Measurements from ENCODE around the gene NOP14. TPM values are rescaled to one million over a fixed set of nuclear protein-coding genes. Genes with fewer than 3 reads are reported as not detected.

NOP14 gene
- total RNA-seq (2014; rRNA removed; shearing (Covaris generic)) (15.9 and 20.6 TPM in 2 replicates), polyA plus RNA-seq (2016; fragmentation: Nextera tagmentation; extraction: Ambion mirVana) (19.3 and 20.5 TPM in 2 replicates)

GRCh38 chr4:2963175-2963965 lies at the start of gene NOP14, which contains the start of gene GRK4:
NOP14 (minus strand) TSS chr4:2963406; CDS start chr4:2963319, 87 bp downstream.
GRK4 (plus strand) TSS chr4:2963571; CDS start chr4:2964071, 500 bp downstream.
- H3K9me3 ChIP-seq (ENCODE audit: low read depth) = no peaks in the 10 kb centered on the region
- WGBS, 2 experiments (ENCODE audit: low coverage in 1 of 2, low lambda C conversion rate in 2 of 2, missing lambda C conversion rate in 2 of 2) = 1% methylated on average over 71 to 98 of the region's 105 CpGs
- no peaks in the 10 kb centered on the region for H3K9me2 ChIP-seq (ENCODE audit: insufficient read depth)
- no peak for TF ChIP-seq EZH2 (IDR thresholded peaks at IDR 0.05; ENCODE audit: insufficient read depth, poor library complexity, severe bottlenecking)
- no peak for TF ChIP-seq EZH2phosphoT487 (IDR thresholded peaks at IDR 0.05; ENCODE audit: insufficient read depth, low read depth)
- H2AFZ ChIP-seq = peak within 1 kb of the TSS; percentile 95
- peaks cover 23% of the 10 kb centered on the region for H3K4me1 ChIP-seq (ENCODE audit: insufficient read depth)
- no peaks in the 10 kb centered on the region; the same call in 1 of the 2 replicates for H4K20me1 ChIP-seq (ENCODE audit: insufficient read depth)
- H3K36me3 ChIP-seq (ENCODE audit: low read depth) = no peaks in the 10 kb centered on the region
- peak; percentile 100 for DNase-seq
- H3K79me2 ChIP-seq (ENCODE audit: insufficient read depth) = peaks cover 78% of the 10 kb centered on the region
- H3K4me2 ChIP-seq (ENCODE audit: unreplicated experiment) = peak within 1 kb of the TSS; percentile 96
- peak within 1 kb of the TSS; percentile 95 for H3K9ac ChIP-seq
- peaks cover 13% of the 10 kb centered on the region; the same call in 1 of the 2 replicates for H3F3A ChIP-seq (ENCODE audit: insufficient read depth)
- no peaks in the 10 kb centered on the region for H3K27me3 ChIP-seq (replicated peaks; ENCODE audit: insufficient read depth)
- H3K4me3 ChIP-seq = peak within 1 kb of the TSS; percentile 99
- H3K27ac ChIP-seq = peak within 1 kb of the TSS; percentile 83
- in situ Hi-C loops (cut with MboI) = no loop called here

- TF ChIP-seq EZH2 (IDR thresholded peaks at IDR 0.05; ENCODE audit: insufficient read depth, poor library complexity, severe bottlenecking) = no peak
- no peak for TF ChIP-seq EZH2phosphoT487 (IDR thresholded peaks at IDR 0.05; ENCODE audit: insufficient read depth, low read depth)
These were observed 48.4 kb upstream of the NOP14 start for GRCh38 chr4:3011456-3012220.

GRCh38 chr4:3010998-3011397 lies 47.8 kb upstream of the NOP14 start:
- Histone ChIP-seq H3K27ac (peak overlapping the region; percentile 43), H3K4me3 (no peak overlapping the region), H3K36me3 (ENCODE audit: low read depth) (no peaks in the 10 kb centered on the region), H3K9me3 (ENCODE audit: low read depth) (no peaks in the 10 kb centered on the region), H3K27me3 (replicated peaks; ENCODE audit: insufficient read depth) (no peaks in the 10 kb centered on the region), H3K79me2 (ENCODE audit: insufficient read depth) (no peaks in the 10 kb centered on the region), H3K4me1 (ENCODE audit: insufficient read depth) (peaks cover 14% of the 10 kb centered on the region), H3K9me2 (ENCODE audit: insufficient read depth) (no peaks in the 10 kb centered on the region), H2AFZ (no peak overlapping the region), H4K20me1 (ENCODE audit: insufficient read depth) (no peaks in the 10 kb centered on the region), H3F3A (ENCODE audit: insufficient read depth) (peaks cover 22% of the 10 kb centered on the region), H3K4me2 (ENCODE audit: unreplicated experiment) (peak overlapping the region; percentile 45), H3K9ac (no peak overlapping the region)
- whole genome bisulfite sequencing, 2 experiments (ENCODE audit: low coverage in 1 of 2, low lambda C conversion rate in 2 of 2, missing lambda C conversion rate in 2 of 2) = 1 to 3% methylated on average over 5 of the region's 5 CpGs
- peak; percentile 87 for DNase-seq
- in situ Hi-C loops (cut with MboI) = no loop called here
- TF ChIP-seq EZH2 (IDR thresholded peaks at IDR 0.05; ENCODE audit: insufficient read depth, poor library complexity, severe bottlenecking) (no peak), EZH2phosphoT487 (IDR thresholded peaks at IDR 0.05; ENCODE audit: insufficient read depth, low read depth) (no peak)

More at GRCh38 chr4:3011456-3012220, 48.4 kb upstream of the NOP14 start:
- Histone ChIP-seq H3K27me3 (replicated peaks; ENCODE audit: insufficient read depth) (no peaks in the 10 kb centered on the region), H3K4me1 (ENCODE audit: insufficient read depth) (peaks cover 14% of the 10 kb centered on the region), H3K79me2 (ENCODE audit: insufficient read depth) (no peaks in the 10 kb centered on the region), H3K4me3 (no peak overlapping the region), H3F3A (ENCODE audit: insufficient read depth) (peaks cover 22% of the 10 kb centered on the region), H3K9ac (no peak overlapping the region), H3K4me2 (ENCODE audit: unreplicated experiment) (no peak overlapping the region), H2AFZ (no peak overlapping the region), H4K20me1 (ENCODE audit: insufficient read depth) (no peaks in the 10 kb centered on the region), H3K9me3 (ENCODE audit: low read depth) (no peaks in the 10 kb centered on the region), H3K36me3 (ENCODE audit: low read depth) (no peaks in the 10 kb centered on the region), H3K27ac (no peak overlapping the region), H3K9me2 (ENCODE audit: insufficient read depth) (no peaks in the 10 kb centered on the region)
- DNase-seq = no peak
- in situ Hi-C loops (cut with MboI) = no loop called here
- WGBS, 2 experiments (ENCODE audit: low coverage in 1 of 2, low lambda C conversion rate in 2 of 2, missing lambda C conversion rate in 2 of 2) = 75 to 76% methylated on average over 17 of the region's 17 CpGs

GRCh38 chr4:3010577-3010976 lies 47.4 kb upstream of the NOP14 start:
- no peak overlapping the region for H3K4me3 ChIP-seq
- H3K9me3 ChIP-seq (ENCODE audit: low read depth) = no peaks in the 10 kb centered on the region
- H3K27ac ChIP-seq = peak overlapping the region; percentile 43
- H3K9me2 ChIP-seq (ENCODE audit: insufficient read depth) = no peaks in the 10 kb centered on the region
- in situ Hi-C loops (cut with MboI) = no loop called here
- H3F3A ChIP-seq (ENCODE audit: insufficient read depth) = peaks cover 22% of the 10 kb centered on the region
- no peaks in the 10 kb centered on the region for H3K27me3 ChIP-seq (replicated peaks; ENCODE audit: insufficient read depth)
- peaks cover 14% of the 10 kb centered on the region for H3K4me1 ChIP-seq (ENCODE audit: insufficient read depth)
- DNase-seq = peak; percentile 60
- H3K4me2 ChIP-seq (ENCODE audit: unreplicated experiment) = peak overlapping the region; percentile 45
- no peak overlapping the region for H3K9ac ChIP-seq
- H2AFZ ChIP-seq = no peak overlapping the region
- no peaks in the 10 kb centered on the region for H3K36me3 ChIP-seq (ENCODE audit: low read depth)
- H4K20me1 ChIP-seq (ENCODE audit: insufficient read depth) = no peaks in the 10 kb centered on the region
- no peaks in the 10 kb centered on the region for H3K79me2 ChIP-seq (ENCODE audit: insufficient read depth)
- 0 to 2% methylated on average over 2 of the region's 2 CpGs for WGBS, 2 experiments (ENCODE audit: low coverage in 1 of 2, low lambda C conversion rate in 2 of 2, missing lambda C conversion rate in 2 of 2)
- TF ChIP-seq EZH2phosphoT487 (IDR thresholded peaks at IDR 0.05; ENCODE audit: insufficient read depth, low read depth) (no peak), EZH2 (IDR thresholded peaks at IDR 0.05; ENCODE audit: insufficient read depth, poor library complexity, severe bottlenecking) (no peak)
